GM23338 (cell line): ENCODE measurements around the gene TNNT3.

Experiments used
- CREB1 ChIP-seq: fragments of 250-450 bp; sonication (Bioruptor Pico); IDR thresholded peaks from 2 replicates; pipeline ENCODE4 v1.5.0; 2020; ENCODE audit warnings: low read depth, mild to moderate bottlenecking, moderate library complexity
- EZH2 ChIP-seq: fragments of 200-600 bp; sonication (generic); IDR thresholded peaks from one replicate; pipeline ENCODE4 v1.8.0; 2017; ENCODE audit warnings: antibody characterized with exemption, mild to moderate bottlenecking, low read depth; ENCODE audit not compliant: unreplicated experiment
- EZH2phosphoT487 ChIP-seq: fragments of 200-600 bp; sonication (generic); IDR thresholded peaks from one replicate; pipeline ENCODE4 v1.8.1; 2018; ENCODE audit warnings: antibody characterized with exemption; ENCODE audit not compliant: unreplicated experiment
- JUNB ChIP-seq: IDR thresholded peaks from one replicate; pipeline ENCODE4 v1.6.1; 2016; ENCODE audit warnings: antibody characterized with exemption; ENCODE audit not compliant: unreplicated experiment
- NANOG ChIP-seq: IDR thresholded peaks from 2 replicates; pipeline ENCODE4 v1.6.1; 2016; ENCODE audit warnings: antibody characterized with exemption, borderline replicate concordance
- POLR2AphosphoS5 ChIP-seq: IDR thresholded peaks from 2 replicates; pipeline ENCODE4 v1.6.1; 2016; ENCODE audit warnings: antibody characterized with exemption, low read depth
- ZNF114 ChIP-seq: fragments of 250-450 bp; sonication (Bioruptor Pico); IDR thresholded peaks from 2 replicates; pipeline ENCODE4 v1.5.0; 2020; ENCODE audit warnings: mild to moderate bottlenecking, moderate library complexity
- TF ChIP-seq, protein P1 (sequence below), 2 experiments: fragments of 200-600 bp in 1 of 2; sonication (generic) in 1 of 2; conservative IDR thresholded peaks; 2 replicates each; pipeline versions ENCODE4 v1.5.1 to v1.6.1; 2016 to 2017; ENCODE audit warnings: antibody characterized with exemption in 2 of 2, low read depth in 2 of 2, mild to moderate bottlenecking in 2 of 2, moderate library complexity in 1 of 2
- TF ChIP-seq, protein P2 (sequence below): IDR thresholded peaks from one replicate; pipeline ENCODE4 v1.6.1; 2018; ENCODE audit warnings: antibody characterized with exemption; ENCODE audit not compliant: unreplicated experiment

DNA sequence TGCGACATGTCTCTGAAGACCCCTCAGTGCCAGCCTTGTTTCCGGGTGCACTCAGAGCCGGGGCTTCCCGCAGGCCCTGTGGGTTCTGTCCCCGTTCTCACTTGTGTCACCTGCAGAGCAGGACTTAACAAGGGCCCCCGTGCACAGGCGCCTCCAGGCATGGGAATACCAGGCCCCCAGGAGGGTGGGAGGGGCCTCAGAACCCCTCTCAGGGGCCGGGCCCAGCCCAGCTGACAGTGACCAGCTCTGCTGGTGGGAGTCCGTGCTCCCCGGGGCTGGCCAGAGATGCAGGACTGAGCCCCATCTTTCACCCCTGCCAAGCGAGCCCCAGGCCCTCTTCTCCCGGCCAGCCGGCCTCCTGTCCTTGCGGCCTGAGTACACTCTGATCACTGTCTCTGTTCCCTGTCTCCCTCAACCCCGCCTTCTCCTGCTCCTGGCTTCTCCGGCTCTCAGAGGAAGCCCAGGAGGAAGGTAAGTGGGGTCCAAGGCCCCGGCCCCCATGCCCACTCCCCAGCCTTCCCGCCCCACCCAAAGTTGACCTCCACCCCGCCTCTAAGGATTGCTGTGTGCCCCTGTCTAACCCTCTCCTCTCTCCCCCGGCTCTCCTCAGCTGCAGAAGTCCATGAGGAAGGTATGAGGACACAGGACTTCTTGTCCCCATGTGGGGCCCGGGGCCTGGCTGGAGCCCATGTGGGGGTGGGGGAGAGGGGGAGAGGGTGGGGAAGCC, 5.3 kb downstream of the TNNT3 start:
- TF ChIP-seq POLR2AphosphoS5: no peak
- TF ChIP-seq, protein P1, sequence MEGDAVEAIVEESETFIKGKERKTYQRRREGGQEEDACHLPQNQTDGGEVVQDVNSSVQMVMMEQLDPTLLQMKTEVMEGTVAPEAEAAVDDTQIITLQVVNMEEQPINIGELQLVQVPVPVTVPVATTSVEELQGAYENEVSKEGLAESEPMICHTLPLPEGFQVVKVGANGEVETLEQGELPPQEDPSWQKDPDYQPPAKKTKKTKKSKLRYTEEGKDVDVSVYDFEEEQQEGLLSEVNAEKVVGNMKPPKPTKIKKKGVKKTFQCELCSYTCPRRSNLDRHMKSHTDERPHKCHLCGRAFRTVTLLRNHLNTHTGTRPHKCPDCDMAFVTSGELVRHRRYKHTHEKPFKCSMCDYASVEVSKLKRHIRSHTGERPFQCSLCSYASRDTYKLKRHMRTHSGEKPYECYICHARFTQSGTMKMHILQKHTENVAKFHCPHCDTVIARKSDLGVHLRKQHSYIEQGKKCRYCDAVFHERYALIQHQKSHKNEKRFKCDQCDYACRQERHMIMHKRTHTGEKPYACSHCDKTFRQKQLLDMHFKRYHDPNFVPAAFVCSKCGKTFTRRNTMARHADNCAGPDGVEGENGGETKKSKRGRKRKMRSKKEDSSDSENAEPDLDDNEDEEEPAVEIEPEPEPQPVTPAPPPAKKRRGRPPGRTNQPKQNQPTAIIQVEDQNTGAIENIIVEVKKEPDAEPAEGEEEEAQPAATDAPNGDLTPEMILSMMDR (conservative IDR thresholded peaks at IDR 0.05; ENCODE audit: low read depth in 2 of 2): no peak
- TF ChIP-seq, protein P2, sequence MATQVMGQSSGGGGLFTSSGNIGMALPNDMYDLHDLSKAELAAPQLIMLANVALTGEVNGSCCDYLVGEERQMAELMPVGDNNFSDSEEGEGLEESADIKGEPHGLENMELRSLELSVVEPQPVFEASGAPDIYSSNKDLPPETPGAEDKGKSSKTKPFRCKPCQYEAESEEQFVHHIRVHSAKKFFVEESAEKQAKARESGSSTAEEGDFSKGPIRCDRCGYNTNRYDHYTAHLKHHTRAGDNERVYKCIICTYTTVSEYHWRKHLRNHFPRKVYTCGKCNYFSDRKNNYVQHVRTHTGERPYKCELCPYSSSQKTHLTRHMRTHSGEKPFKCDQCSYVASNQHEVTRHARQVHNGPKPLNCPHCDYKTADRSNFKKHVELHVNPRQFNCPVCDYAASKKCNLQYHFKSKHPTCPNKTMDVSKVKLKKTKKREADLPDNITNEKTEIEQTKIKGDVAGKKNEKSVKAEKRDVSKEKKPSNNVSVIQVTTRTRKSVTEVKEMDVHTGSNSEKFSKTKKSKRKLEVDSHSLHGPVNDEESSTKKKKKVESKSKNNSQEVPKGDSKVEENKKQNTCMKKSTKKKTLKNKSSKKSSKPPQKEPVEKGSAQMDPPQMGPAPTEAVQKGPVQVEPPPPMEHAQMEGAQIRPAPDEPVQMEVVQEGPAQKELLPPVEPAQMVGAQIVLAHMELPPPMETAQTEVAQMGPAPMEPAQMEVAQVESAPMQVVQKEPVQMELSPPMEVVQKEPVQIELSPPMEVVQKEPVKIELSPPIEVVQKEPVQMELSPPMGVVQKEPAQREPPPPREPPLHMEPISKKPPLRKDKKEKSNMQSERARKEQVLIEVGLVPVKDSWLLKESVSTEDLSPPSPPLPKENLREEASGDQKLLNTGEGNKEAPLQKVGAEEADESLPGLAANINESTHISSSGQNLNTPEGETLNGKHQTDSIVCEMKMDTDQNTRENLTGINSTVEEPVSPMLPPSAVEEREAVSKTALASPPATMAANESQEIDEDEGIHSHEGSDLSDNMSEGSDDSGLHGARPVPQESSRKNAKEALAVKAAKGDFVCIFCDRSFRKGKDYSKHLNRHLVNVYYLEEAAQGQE: no peak
- TF ChIP-seq CREB1: no peak
- no peak for TF ChIP-seq EZH2
- no peak for TF ChIP-seq ZNF114 (CRISPR knock-in tag)
- TF ChIP-seq EZH2phosphoT487: no peak
- TF ChIP-seq NANOG: no peak
- no peak for TF ChIP-seq JUNB
